A172 (cell line): ENCODE data around the gene XYLT1. TPM values are rescaled to one million over a fixed set of nuclear protein-coding genes. Genes with fewer than 3 reads are reported as not detected.

Source experiments
- DNase-seq: peaks from one replicate; pipeline ENCODE4 v3.0.0-alpha.2; 2015; ENCODE audit warnings: low spot score
- total RNA-seq: library from RNA; depleted of rRNA; stranded (reverse); fragments of >200 nt; shearing (Covaris generic); gene quantifications from 2 replicates; pipeline ENCODE4 v1.2.3, GENCODE V29; 2014

Gene XYLT1
- total RNA-seq, 1 experiment from 2014 or later = not detected

GRCh38 chr16:17058471-17058870 is 412.3 kb downstream of the XYLT1 start:
- no peak for DNase-seq

GRCh38 chr16:17056666-17057065 is 414.1 kb downstream of the XYLT1 start:
- no peak for DNase-seq

GRCh38 chr16:17053536-17054160 is 417.1 kb downstream of the XYLT1 start:
- DNase-seq = no peak
